DND-41 (cell line): ENCODE data around the gene THOP1.

ENCODE experiments used
- CTCF ChIP-seq: IDR thresholded peaks from 2 replicates; pipeline ENCODE4 v1.5.1; 2012; ENCODE audit warnings: borderline replicate concordance, low read length, moderate library complexity, mild to moderate bottlenecking; ENCODE audit not compliant: poor library complexity, severe bottlenecking; ENCODE audit errors: extremely low read depth
- EZH2 ChIP-seq: IDR thresholded peaks from 3 replicates; pipeline ENCODE4 v1.6.1; 2012; ENCODE audit warnings: borderline replicate concordance, low read depth, mild to moderate bottlenecking, moderate library complexity, low read length, inconsistent platforms; ENCODE audit not compliant: severe bottlenecking

- no peak for TF ChIP-seq CTCF
- no peak for TF ChIP-seq EZH2
These were observed 22.3 kb downstream of the THOP1 start for GRCh38 chr19:2807379-2808128.
